HepG2 (cell line): Measurements from ENCODE around the gene RPTOR. TPM values are rescaled to one million over a fixed set of nuclear protein-coding genes. Genes with fewer than 3 reads are reported as not detected.

ENCODE experiments used
- ATAC-seq: fragments of 200-7000 bp; cut with Tn5 transposase; 3 replicates; pipeline ENCODE4 v1.9.1; 2020; ENCODE audit warnings: mild to moderate bottlenecking, moderate library complexity
- BruUV-seq: library from RNA; stranded (reverse); fragments of 400-500 nt; replicated peaks from 2 replicates; lab custom pipeline; 2021; lab: Mats Ljungman, UMichigan
- CTCF ChIA-PET: fragments of 300-600 bp; formaldehyde crosslinking; extraction: SDS; loops from one replicate; lab custom pipeline; 2021; ENCODE audit warnings: low total read pairs, inconsistent platforms, low intra/inter-chr PET ratio; lab: Yijun Ruan, JAX
- POLR2A ChIA-PET: fragments of 350-600 bp; sonication (Branson Sonifier 250); formaldehyde crosslinking; loops from one replicate; lab custom pipeline; 2020; ENCODE audit warnings: antibody characterized with exemption, inconsistent platforms; lab: Yijun Ruan, JAX
- DNase-seq: peaks from one replicate; pipeline ENCODE4 v3.0.0-alpha.2; 2015; ENCODE audit warnings: low spot score
- FAIRE-seq: peaks from 3 replicates; lab custom pipeline; 2011; peaks lifted over from hg19 to GRCh38; lab: Jason Lieb, UNC
- H2AFZ ChIP-seq: one replicate; pipeline ENCODE4 v1.6.1; 2011; ENCODE audit warnings: low read length, inconsistent platforms
- H3K27ac ChIP-seq: fragments of 300-600 bp; 3 replicates; pipeline ENCODE4 v1.8.0; 2011; ENCODE audit warnings: mixed run types, mild to moderate bottlenecking, mixed read lengths, low read length, inconsistent platforms; ENCODE audit not compliant: insufficient read depth; ENCODE audit errors: extremely low read length
- H3K27me3 ChIP-seq, 2 experiments: fragments of 200-600 bp in 1 of 2; 2 replicates in 1 of 2; 3 replicates in 1 of 2; pipeline versions ENCODE4 v1.6.0 to v1.8.0; 2011; ENCODE audit warnings: low read length in 2 of 2, mild to moderate bottlenecking in 2 of 2, moderate library complexity in 2 of 2, inconsistent platforms in 1 of 2; ENCODE audit not compliant: insufficient read depth in 2 of 2, control insufficient read depth in 1 of 2
- H3K36me3 ChIP-seq, 2 experiments: fragments of 200-600 bp in 1 of 2; replicated peaks in 1 of 2; 2 replicates in 1 of 2; 3 replicates in 1 of 2; pipeline versions ENCODE4 v1.5.1 to v1.8.0; 2011; ENCODE audit warnings: low read length in 2 of 2, inconsistent platforms in 1 of 2; ENCODE audit not compliant: insufficient read depth in 2 of 2, control insufficient read depth in 1 of 2
- H3K4me1 ChIP-seq: 2 replicates; pipeline ENCODE4 v1.5.1; 2012; ENCODE audit warnings: low read length, inconsistent platforms; ENCODE audit not compliant: insufficient read depth
- H3K4me2 ChIP-seq: 2 replicates; pipeline ENCODE4 v1.6.0; 2011; ENCODE audit warnings: low read depth, low read length, inconsistent platforms
- H3K4me3 ChIP-seq, 3 experiments: fragments of 200-600 bp in 1 of 3; sonication (generic), shearing (Covaris generic) in 1 of 3; replicated peaks in 1 of 3; 2 replicates each; pipeline ENCODE4 v1.5.1; 2011 to 2016; ENCODE audit warnings: low read length in 3 of 3, inconsistent platforms in 2 of 3, low read depth in 2 of 3, mild to moderate bottlenecking in 2 of 3, control low read depth in 1 of 3, mixed read lengths in 1 of 3; ENCODE audit not compliant: insufficient read depth in 1 of 3
- H3K79me2 ChIP-seq: one replicate; pipeline ENCODE4 v1.6.1; 2011; ENCODE audit warnings: low read length, inconsistent platforms; ENCODE audit not compliant: insufficient read depth
- H3K9ac ChIP-seq: 2 replicates; pipeline ENCODE4 v1.6.0; 2011; ENCODE audit warnings: mild to moderate bottlenecking, low read depth, low read length, inconsistent platforms; ENCODE audit not compliant: insufficient read depth
- H3K9me3 ChIP-seq: 2 replicates; pipeline ENCODE4 v1.5.1; 2012; ENCODE audit warnings: mild to moderate bottlenecking, low read length
- H4K20me1 ChIP-seq: 2 replicates; pipeline ENCODE4 v1.6.0; 2011; ENCODE audit warnings: inconsistent platforms, mild to moderate bottlenecking, low read length, moderate library complexity; ENCODE audit not compliant: insufficient read depth
- ELK4 ChIP-seq: sonication (generic); formaldehyde crosslinking; IDR thresholded peaks from 2 replicates; pipeline ENCODE4 v1.9.0; 2021; ENCODE audit warnings: missing genetic modification reagents, borderline replicate concordance
- NFATC3 ChIP-seq: sonication (generic); formaldehyde crosslinking; IDR thresholded peaks from 2 replicates; pipeline ENCODE4 v1.5.1; 2020; ENCODE audit warnings: mild to moderate bottlenecking, missing genetic modification reagents
- SNRNP70 ChIP-seq: fragments of 200-400 bp; formaldehyde crosslinking; IDR thresholded peaks from 2 replicates; pipeline ENCODE4 v1.6.1; 2017; ENCODE audit warnings: mild to moderate bottlenecking, low read depth, low read length, moderate library complexity
- SRSF9 ChIP-seq: fragments of 200-400 bp; formaldehyde crosslinking; IDR thresholded peaks from 2 replicates; pipeline ENCODE4 v1.6.1; 2018; ENCODE audit warnings: borderline replicate concordance, mild to moderate bottlenecking, low read depth, low read length; ENCODE audit not compliant: insufficient read depth, poor library complexity, severe bottlenecking
- ZNF326 ChIP-seq: sonication (generic); formaldehyde crosslinking; IDR thresholded peaks from 2 replicates; pipeline ENCODE4 v1.4.0; 2020; ENCODE audit warnings: missing genetic modification reagents, borderline replicate concordance
- ZNF557 ChIP-seq: sonication (generic); formaldehyde crosslinking; IDR thresholded peaks from 2 replicates; pipeline ENCODE4 v1.4.0; 2020; ENCODE audit warnings: missing genetic modification reagents
- ZNF574 ChIP-seq: sonication (generic); formaldehyde crosslinking; IDR thresholded peaks from 2 replicates; pipeline ENCODE4 v1.4.0; 2020; ENCODE audit warnings: missing genetic modification reagents
- ZNF576 ChIP-seq: sonication (generic); formaldehyde crosslinking; IDR thresholded peaks from 2 replicates; pipeline ENCODE4 v1.4.0; 2020; ENCODE audit warnings: mild to moderate bottlenecking, missing genetic modification reagents
- ZNF615 ChIP-seq: sonication (generic); formaldehyde crosslinking; IDR thresholded peaks from 2 replicates; pipeline ENCODE4 v1.5.0; 2020; ENCODE audit warnings: mild to moderate bottlenecking, missing genetic modification reagents, borderline replicate concordance
- ZNF777 ChIP-seq: sonication (generic); formaldehyde crosslinking; IDR thresholded peaks from 2 replicates; pipeline ENCODE4 v1.4.0; 2020; ENCODE audit warnings: missing genetic modification reagents
- WGBS: methylation state at CpG from one replicate; pipeline ENCODE4 v1.1.6; 2017; ENCODE audit warnings: low lambda C conversion rate; 5-methylcytosine and 5-hydroxymethylcytosine counted together
- in situ Hi-C: cut with HindIII; loops from 2 replicates; pipeline ENCODE4 v1.10.0; 2017; ENCODE audit warnings: low pct_unique_long_range_greater_than_20kb; ENCODE audit not compliant: extremely low pct_ligation_motif_present
- intact Hi-C: fragments of 100-400 bp; cut with micrococcal nuclease; formaldehyde crosslinking; loops from one replicate; pipeline ENCODE4 v1.10.0; 2022; ENCODE audit not compliant: unreplicated experiment
- polyA plus RNA-seq, 8 experiments: library from polyadenylated mRNA; depleted of rRNA in 3 of 8; stranded (reverse) in 7 of 8; unstranded in 1 of 8; fragments of >200 nt; fragmentation: Illumina TruSeq in 4 of 8; extraction: Trizol in 4 of 8; gene quantifications; 2 replicates each; pipeline versions ENCODE4 v1.2.1 to v1.2.3, GENCODE V29; 2011 to 2016; ENCODE audit warnings: low read depth in 4 of 8, missing spikeins in 1 of 8, mixed read lengths in 1 of 8; ENCODE audit not compliant: insufficient read depth in 1 of 8
- total RNA-seq, 5 experiments: library from RNA; depleted of rRNA; stranded (reverse); fragments of >200 nt; fragmentation: Illumina TruSeq; extraction: Trizol; gene quantifications; 2 replicates each; pipeline ENCODE4 v1.2.3, GENCODE V29; 2016; ENCODE audit warnings: low read depth in 1 of 5
- TF ChIP-seq, protein P1 (sequence below): sonication (generic); formaldehyde crosslinking; IDR thresholded peaks from 2 replicates; pipeline ENCODE4 v1.4.0; 2020; ENCODE audit warnings: missing genetic modification reagents; ENCODE audit errors: not compliant biosample characterization
- TF ChIP-seq, protein P2 (sequence below): sonication (generic); formaldehyde crosslinking; IDR thresholded peaks from 2 replicates; pipeline ENCODE4 v1.8.0; 2022; ENCODE audit warnings: mild to moderate bottlenecking, missing genetic modification reagents, moderate library complexity

RPTOR gene
- total and polyA plus RNA-seq, 2 of the 13 experiments (the other 11 are each of a cell fraction or from before 2014, with no cell fraction given), result 6.6 to 25.3 TPM

GRCh38 chr17:80769516-80769915 lies 224.9 kb downstream of the RPTOR start:
- Histone ChIP-seq H3K9me3 (no peaks in the 10 kb centered on the region), H3K4me1 (no peaks in the 10 kb centered on the region), H3K4me2 (no peak overlapping the region), H3K27ac (no peak overlapping the region), H3K4me3 (no peak overlapping the region), H3K36me3 (peaks cover 12 to 48% of the 10 kb centered on the region in 2 experiments; a peak in 4 of 5 replicates)
- BruUV-seq, result no TSS peak
- DNase-seq, result no peak
- POLR2A ChIA-PET, result no interaction called here
- TF ChIP-seq ZNF326 (CRISPR knock-in tag), result no peak
- no peak for TF ChIP-seq NFATC3 (CRISPR knock-in tag)
- TF ChIP-seq, protein P1, sequence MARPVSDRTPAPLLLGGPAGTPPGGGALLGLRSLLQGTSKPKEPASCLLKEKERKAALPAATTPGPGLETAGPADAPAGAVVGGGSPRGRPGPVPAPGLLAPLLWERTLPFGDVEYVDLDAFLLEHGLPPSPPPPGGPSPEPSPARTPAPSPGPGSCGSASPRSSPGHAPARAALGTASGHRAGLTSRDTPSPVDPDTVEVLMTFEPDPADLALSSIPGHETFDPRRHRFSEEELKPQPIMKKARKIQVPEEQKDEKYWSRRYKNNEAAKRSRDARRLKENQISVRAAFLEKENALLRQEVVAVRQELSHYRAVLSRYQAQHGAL (CRISPR knock-in tag), result no peak
- TF ChIP-seq ZNF615 (CRISPR knock-in tag), result no peak
- TF ChIP-seq ZNF574 (CRISPR knock-in tag), result no peak
- no peak for TF ChIP-seq ZNF777 (CRISPR knock-in tag)
- TF ChIP-seq, protein P2, sequence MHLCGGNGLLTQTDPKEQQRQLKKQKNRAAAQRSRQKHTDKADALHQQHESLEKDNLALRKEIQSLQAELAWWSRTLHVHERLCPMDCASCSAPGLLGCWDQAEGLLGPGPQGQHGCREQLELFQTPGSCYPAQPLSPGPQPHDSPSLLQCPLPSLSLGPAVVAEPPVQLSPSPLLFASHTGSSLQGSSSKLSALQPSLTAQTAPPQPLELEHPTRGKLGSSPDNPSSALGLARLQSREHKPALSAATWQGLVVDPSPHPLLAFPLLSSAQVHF (CRISPR knock-in tag), result no peak
- no peak for TF ChIP-seq ZNF576 (CRISPR knock-in tag)
- no peak for TF ChIP-seq ELK4 (CRISPR knock-in tag)
- no peak for TF ChIP-seq SNRNP70
- no peak for TF ChIP-seq SRSF9
- no peak for TF ChIP-seq ZNF557
- TF ChIP-seq, all 625 proteins: peak for 0
- H3K79me2 ChIP-seq, result no peaks in the 10 kb centered on the region
- 98% methylated on average over 10 of the region's 10 CpGs for WGBS
- no peak overlapping the region for H3K9ac ChIP-seq
- no peak for ATAC-seq
- no peak for FAIRE-seq
- intact Hi-C loops, result no loop called here
- in situ Hi-C loops, result no loop called here
- CTCF ChIA-PET, result no interaction called here
- H4K20me1 ChIP-seq, result no peaks in the 10 kb centered on the region; the same call in 1 of the 2 replicates
- no peaks in the 10 kb centered on the region for H3K27me3 ChIP-seq
- H2AFZ ChIP-seq, result no peak overlapping the region
